VCaP (cell line): ENCODE measurements around the gene ABCA13.

Experiments
- H3K27ac ChIP-seq: fragments of 450-650 bp; 2 replicates; pipeline ENCODE4 v1.5.1; 2017
- CTCF ChIP-seq: fragments of 450-650 bp; conservative IDR thresholded peaks from 2 replicates; pipeline ENCODE4 v1.5.1; 2017; ENCODE audit warnings: mild to moderate bottlenecking, moderate library complexity

Gene ABCA13

GRCh38 chr7:48347230-48347825 is 176.1 kb downstream of the ABCA13 start:
- TF ChIP-seq CTCF = no peak
- no peak overlapping the region for H3K27ac ChIP-seq

DNA sequence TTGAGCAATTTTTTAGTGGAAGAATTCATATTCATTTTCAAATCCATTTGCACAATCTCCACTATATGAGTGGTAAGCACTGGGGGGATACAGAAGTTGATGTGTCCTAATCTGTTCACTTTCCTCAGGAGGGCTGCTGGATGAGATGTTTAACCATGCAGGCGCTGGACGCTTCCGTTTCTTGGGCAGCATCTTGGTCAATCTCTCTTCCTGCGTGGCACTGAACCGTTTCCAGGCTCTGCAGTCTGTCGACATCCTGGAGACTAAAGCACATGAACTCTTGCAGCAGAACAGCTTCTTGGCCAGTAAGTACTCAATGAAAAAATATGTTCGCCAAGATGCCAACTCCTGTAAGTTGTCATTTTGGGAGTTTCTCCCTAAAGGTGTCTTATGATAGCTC is 179.3 kb downstream of the ABCA13 start:
- no peak for TF ChIP-seq CTCF
- no peak overlapping the region for H3K27ac ChIP-seq

- no peak for TF ChIP-seq CTCF
Observed at GRCh38 chr7:48351900-48352299, 180.6 kb downstream of the ABCA13 start.

GRCh38 chr7:48355346-48355745 is 184.1 kb downstream of the ABCA13 start:
- TF ChIP-seq CTCF = no peak
- no peak overlapping the region for H3K27ac ChIP-seq

More at GRCh38 chr7:48351900-48352299, 180.6 kb downstream of the ABCA13 start:
- no peak overlapping the region for H3K27ac ChIP-seq

DNA sequence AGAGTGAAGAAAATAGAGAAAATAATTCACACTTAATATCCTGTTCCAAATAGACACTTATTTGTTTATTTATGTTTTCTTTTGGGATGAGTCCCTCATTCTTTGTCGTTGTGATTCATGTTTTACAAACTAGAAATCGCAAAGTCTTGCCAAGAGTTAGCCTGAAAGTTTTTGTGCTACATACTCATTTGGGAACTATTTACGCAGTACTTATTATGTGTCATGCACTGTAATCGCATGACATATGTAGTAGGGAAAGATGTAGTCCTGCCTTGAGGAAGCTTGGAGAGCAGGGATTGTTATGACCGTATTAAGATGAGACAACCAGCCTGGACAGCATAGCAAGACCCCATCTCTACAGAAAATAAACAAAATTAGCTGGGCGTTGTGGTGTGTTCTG is 189.3 kb downstream of the ABCA13 start:
- no peak for TF ChIP-seq CTCF
- H3K27ac ChIP-seq = no peak overlapping the region

GRCh38 chr7:48363174-48363573 is 191.9 kb downstream of the ABCA13 start:
- H3K27ac ChIP-seq = no peak overlapping the region
- TF ChIP-seq CTCF = no peak

GRCh38 chr7:48365010-48365409 is 193.8 kb downstream of the ABCA13 start:
- TF ChIP-seq CTCF = no peak
- H3K27ac ChIP-seq = no peak overlapping the region
